ENCODE data around the gene UNKL.
"Not testable (repeated sequence)": the region's sequence is repeated elsewhere in the genome, so short reads cannot be mapped to it uniquely, and the experiment has no call there.

Gene UNKL

DNA sequence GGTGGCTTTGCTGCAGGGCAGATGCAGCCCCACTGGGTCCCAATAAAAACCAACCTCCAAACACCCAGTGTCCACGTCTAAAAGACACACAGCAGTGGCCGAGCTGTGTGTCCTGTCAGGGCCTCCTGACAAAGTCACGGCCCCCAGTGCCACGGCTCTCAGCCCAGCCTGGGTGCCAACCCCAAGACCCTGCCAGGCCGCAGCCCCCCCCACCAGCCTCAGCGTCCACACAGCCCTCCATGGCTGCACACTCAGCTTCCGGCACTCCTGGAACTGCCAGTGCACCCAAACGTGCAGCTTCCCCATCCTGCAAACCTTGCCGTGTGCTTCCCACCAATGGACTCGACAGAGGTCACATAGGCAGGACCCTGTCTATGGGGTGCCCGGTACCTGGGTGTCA lies 33.5 kb upstream of the UNKL start:
- H3K4me3 ChIP-seq (ENCODE audit: low read depth, low read length) = no peak overlapping the region
- no peak for DNase-seq (ENCODE audit: low read depth)

DNA sequence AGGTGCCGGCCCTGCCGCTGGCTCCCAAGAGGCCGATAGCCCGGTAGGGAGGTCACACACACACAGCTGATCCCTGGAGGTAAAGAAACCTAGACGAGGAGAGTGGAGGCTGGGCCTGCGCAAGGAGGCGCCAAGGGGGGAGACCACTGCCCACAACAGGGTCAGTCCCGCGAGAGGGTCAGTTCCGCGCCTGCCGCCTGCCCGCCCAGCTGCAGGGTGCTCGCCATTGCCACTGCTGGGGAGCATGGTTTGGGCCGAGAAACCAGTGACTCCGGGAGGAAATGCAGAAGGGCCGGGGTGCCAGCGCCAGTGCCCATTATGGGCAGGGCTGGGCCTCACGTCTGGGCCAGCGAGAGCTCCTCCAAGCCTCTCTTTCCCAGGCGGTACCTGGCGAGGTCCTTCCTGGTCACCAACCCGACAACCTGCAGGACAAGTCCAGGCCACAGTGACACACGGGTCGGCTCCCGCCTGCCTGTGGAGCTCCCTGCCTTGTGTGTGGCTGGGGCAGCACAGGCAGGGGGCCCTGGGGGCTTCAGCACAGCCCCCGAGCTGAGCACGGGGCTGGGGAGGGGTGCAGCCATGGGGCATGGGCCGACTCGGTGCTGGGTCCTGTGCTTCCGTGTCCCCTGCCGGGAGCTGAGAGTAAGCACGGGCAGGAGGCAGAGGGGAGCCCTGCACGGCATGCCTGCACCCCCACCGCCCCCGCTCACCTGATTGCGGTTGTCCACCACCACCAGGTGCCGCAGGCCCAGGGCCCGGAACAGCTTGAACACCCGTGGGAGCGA lies 32.0 kb upstream of the UNKL start:
- no peak overlapping the region for H3K4me3 ChIP-seq (ENCODE audit: low read depth, low read length)
- DNase-seq (ENCODE audit: low read depth) = no peak

DNA sequence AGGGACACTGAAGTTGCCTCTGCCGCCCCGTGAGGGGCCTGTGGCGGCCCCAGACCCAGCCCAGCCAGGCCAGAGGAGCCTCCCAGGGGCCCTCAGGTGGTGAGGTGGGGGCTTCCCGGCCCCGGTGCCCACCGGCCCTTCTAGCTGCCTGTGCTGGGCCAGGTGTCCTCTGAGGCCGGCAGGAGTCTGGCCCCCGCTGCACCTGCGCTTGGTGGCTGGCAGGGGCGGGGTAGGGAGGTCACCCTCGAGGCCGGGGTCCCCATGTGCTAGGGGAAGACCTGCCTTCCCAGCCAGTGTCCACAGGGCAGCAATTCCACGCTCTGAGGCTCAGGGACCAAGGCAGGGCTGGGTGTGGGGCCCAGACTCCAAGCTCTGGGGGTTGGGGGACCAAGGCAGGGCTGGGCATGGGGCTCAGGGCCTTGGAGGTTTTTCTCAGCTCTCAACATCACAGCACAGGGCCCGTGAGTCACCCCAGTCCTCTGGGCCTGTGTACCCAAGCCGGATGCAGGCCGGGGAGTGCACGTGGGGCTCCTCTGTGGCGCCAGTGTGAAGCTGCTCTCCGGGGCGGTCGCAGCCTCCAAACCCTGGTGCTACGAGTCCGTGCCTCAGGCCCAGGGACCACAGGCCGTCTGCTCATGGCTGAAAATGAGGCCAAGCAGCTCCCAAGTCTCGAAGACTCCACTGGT lies 31.2 kb upstream of the UNKL start:
- no peak for DNase-seq (ENCODE audit: low read depth)
- no peak overlapping the region for H3K4me3 ChIP-seq (ENCODE audit: low read depth, low read length)

DNA sequence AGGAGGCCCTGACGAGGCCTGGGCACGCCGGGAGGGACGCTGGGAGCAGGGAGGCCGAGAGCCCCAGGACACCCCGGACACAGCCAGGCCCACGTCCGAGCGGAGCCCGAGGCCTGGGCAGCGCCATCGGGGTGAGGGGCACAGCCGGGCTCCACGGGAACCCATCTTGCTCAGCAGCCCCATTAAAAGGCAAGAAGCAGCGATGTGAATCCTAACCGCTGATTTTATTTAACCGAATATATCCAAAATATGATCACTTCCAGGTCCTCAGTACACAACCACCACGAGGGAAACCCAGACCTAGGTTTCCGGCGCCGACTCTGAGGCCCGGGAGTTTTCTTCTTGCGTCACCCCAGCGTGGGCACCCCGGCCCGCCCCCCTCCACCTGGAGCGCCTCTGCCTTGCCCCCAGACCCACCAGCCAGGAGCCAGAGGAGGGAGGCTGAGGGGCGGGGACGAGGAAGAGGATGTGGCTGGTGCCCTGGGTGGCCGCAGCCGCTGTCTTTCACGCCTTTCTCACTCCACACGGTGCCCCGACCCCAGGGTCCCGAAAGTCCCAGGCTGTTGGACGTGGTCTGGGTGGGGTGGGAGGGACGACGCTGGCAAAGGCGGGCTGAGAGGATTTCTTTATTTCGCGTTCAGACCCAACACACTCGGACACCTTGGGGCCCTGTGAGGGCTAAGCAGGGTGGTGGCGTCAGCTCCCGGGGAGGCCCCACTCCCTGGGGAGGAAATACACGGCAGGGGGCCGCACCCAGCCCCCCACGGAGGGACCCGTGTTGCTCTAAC lies 30.4 kb upstream of the UNKL start:
- H3K4me3 ChIP-seq (ENCODE audit: low read depth, low read length) = no peak overlapping the region
- DNase-seq (ENCODE audit: low read depth) = no peak

DNA sequence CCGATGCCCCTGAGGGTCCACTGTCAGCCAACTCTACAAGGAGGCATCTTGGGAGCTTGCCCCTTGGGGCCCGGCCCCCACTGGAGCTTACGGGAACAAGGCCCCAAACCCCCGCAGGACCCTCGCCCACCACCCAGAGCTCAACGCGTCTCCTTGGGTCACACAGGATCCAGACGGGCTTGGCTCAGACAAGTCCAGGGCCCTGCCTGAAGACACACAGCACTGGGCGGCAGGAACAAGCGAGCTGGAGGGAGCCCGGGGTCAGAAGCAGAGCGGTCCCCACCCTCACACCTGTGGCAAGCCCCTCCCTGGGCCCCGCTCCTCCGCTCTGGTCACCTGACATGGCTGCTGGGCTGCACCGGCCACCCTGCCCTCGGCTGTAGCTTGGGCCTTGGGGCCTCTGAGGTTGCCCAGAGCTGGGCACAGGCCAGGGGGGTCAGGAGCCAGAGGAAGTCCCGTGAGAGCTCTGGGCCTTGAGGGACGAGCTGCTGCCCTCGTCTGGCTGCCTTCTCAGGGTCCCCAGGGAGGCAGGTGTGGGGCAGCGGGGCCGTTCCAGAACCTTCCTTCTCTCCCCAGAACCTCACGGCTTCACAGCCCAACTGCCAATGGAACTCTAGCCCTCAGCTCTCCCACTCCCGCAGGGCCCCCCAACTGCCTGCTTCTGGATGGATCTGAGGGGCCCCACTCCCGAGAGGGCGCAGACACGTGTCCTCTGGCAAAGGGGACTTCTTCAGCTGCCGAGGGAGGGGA lies 29.7 kb upstream of the UNKL start, which contains the start of gene CCDC154:
Gene CCDC154, minus strand, starts transcription at position 577 of the 750 bp plus-strand sequence. Its CDS starts 234 bp downstream, at position 343.
- H3K4me3 ChIP-seq (ENCODE audit: low read depth, low read length) = no peak within 1 kb of the TSS
- DNase-seq (ENCODE audit: low read depth) = no peak

DNA sequence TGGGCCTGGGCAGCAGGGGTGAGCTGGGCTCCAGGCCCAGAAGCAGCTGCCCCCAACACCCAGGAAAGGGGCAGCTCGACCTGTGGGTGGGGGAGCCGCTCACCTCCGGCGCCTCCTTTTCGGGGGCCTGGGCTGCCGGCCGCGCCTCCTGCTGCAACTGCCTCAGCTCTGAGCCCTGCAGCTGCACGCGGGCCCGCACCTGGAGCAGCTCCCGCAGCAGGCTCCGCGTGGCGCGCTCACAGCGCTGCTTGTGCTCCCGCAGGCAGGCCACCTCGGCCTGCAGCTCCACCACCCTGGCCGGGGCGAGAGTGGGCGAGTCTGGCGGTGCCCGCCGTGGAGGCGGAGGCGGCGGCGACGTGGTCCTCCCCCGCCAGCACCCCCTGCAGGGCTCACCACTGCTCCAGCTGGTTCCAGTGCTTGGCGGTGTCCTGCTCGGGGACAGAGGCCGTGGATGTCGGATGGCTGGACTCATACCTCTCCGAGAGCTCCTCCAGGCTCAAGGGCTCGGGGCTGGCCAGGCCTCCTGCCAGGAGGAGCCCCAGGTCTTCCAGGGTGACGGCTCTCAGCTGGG lies 29.0 kb upstream of the UNKL start:
- H3K4me3 ChIP-seq (ENCODE audit: low read depth, low read length) = no peak overlapping the region
- no peak for DNase-seq (ENCODE audit: low read depth)

DNA sequence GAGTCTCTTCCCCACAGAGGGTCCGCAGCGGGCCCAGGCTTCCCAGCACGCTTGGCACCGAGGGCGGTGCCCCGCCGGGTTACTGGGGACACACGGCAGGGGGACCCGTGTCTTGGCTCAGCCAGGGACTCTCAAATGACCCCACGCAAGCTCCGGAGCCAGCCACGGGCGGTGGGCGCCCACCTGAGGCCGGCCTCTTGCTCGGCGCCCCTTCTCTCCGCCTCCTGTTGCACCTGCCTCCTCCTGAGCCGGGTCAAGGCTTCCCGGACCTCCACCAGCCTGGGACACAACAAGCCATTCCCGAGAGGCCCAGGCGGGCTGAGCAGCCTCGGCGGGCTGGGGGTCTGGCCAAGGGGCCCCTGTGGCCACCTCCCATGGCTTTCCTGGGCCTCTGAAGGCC lies 28.2 kb upstream of the UNKL start:
- no peak for DNase-seq (ENCODE audit: low read depth)
- H3K4me3 ChIP-seq (ENCODE audit: low read depth, low read length) = no peak overlapping the region

DNA sequence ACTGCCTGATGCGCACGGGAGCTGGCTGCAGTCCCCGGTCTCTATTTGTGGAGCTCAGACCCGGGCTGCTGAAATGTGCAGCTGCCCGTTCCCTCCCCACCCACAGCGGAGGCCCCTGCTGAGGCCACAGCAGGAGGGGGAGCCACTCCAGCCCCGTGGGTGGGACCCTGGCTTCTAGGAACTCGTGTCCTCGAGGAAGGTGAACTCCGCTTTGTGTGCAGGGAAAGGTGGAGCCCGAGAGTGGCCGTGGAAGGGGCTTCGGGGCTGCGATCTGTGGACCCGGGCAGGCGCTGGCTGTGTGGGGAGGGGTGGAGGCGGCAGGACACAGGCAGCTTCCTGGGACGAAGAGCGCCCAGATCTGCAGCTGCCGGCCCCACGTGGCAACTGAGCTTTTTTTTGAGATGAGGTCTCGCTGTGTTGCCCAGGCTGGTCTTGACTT lies 26.9 kb upstream of the UNKL start:
- H3K4me3 ChIP-seq (ENCODE audit: low read depth, low read length) = no peak overlapping the region
- DNase-seq (ENCODE audit: low read depth) = no peak

DNA sequence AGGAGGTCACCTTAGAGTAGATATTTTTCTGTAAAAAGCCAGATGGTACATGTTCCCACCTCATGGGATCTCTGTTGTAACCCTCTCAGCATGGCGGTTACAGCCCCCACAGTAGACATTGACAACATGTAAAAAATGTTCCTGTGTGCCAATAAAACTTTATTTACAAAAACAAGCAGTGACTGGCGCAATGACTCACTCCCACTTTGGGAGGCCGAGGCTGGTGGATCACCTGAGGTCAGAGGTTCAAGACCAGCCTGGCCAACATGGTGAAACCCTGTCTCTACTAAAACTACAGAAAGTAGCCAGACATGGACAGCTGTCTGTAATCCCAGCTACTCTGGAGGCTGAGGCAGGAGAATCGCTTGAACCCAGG lies 25.2 kb upstream of the UNKL start:
- not testable (repeated sequence) for H3K4me3 ChIP-seq (ENCODE audit: low read depth, low read length); DNase-seq (ENCODE audit: low read depth)

DNA sequence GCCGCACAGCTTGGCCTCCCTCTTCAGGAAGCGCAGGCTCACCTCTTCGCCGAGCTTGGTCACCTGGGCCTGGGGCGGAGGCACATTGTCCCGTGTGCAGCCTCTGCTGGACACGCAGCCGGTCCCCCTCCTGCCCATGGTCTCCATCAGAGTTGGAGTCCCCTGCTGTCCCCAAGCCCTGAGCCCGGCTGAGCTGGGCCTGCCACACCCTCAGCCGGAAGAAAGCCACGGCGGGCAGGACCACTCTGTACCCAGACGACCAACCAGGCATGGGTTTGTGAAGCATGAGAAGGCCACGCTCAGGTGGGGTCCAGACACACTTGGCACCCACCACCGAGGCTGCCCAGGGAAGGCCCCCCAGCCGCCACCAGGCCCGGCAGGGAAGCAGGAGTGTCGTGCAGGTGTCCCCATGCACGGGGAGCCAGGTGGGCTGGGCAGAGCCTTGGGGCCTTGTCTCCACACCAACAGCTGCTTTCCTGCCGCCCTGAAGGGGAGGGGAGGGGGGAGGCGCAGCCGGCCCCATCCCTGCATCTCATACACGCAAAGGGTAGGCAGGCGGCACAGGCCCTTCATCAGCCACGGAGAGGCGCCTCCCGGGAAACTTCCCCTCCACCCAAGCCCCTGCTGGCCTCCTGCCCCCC lies 24.7 kb upstream of the UNKL start:
- DNase-seq (ENCODE audit: low read depth) = no peak

DNA sequence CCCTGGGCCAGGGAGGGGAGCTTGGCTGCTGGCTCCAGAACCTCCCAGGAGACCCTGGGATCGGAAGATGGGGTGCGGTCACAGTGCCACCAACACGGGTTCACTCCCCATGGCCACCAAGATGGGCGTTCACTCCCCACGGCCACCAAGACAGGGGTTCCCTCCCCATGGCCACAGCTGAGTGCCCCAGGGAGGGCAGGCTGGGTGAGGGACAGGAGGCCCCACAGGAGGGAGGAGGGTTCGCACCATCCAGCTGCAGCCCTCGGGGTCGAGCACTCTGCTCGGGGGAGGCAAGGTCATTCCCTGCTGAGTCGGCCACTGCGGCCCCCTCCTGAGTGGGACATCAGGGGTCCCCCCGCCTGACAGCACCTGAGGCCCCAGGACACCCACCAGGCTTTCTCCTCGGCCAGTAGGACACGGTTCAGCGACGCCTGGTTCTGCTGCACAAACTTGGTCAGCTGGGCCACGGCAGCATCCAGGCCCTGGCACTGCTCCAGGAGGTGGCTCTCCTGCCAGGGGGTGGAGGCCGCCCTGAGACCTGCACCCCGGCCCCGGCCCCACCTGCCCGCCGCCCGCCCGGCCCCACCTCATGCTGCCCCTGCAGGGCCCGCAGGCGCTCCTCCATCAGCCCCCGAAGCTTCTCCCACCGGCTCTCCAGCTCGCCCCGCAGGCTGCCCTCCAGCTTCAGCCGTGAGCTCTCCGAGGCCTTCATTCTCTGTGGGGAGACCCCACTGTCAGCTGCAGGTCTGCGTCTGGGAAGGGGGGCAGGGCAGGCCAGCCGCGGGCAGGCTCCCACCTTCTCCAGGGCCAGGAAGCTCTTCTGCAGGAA lies 23.9 kb upstream of the UNKL start:
- no peak for DNase-seq (ENCODE audit: low read depth)
- no peak overlapping the region for H3K4me3 ChIP-seq (ENCODE audit: low read depth, low read length)

More for the DNA sequence above, 24.7 kb upstream of the UNKL start:
- no peak overlapping the region for H3K4me3 ChIP-seq (ENCODE audit: low read depth, low read length)

DNA sequence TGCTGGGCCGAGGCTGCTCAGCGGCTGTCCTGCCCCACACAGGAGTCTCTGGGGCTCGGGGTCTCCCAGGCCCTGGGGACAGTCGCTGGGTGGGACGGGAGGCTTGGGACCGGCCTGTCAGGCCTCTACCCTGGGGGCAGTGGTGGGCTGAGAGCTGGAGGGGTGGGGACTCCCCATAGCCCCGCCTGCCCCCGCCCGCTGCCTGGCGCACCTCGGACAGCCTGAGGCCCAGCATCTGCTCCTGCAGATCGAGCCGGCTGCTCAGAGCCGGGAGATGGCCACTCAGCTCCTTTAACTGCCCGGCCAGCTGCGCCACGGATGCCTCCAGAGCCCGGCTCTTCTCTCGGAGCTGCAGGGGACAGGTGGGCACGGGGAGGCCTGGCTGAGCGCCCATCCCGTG lies 23.1 kb upstream of the UNKL start:
- no peak overlapping the region for H3K4me3 ChIP-seq (ENCODE audit: low read depth, low read length)
- no peak for DNase-seq (ENCODE audit: low read depth)

DNA sequence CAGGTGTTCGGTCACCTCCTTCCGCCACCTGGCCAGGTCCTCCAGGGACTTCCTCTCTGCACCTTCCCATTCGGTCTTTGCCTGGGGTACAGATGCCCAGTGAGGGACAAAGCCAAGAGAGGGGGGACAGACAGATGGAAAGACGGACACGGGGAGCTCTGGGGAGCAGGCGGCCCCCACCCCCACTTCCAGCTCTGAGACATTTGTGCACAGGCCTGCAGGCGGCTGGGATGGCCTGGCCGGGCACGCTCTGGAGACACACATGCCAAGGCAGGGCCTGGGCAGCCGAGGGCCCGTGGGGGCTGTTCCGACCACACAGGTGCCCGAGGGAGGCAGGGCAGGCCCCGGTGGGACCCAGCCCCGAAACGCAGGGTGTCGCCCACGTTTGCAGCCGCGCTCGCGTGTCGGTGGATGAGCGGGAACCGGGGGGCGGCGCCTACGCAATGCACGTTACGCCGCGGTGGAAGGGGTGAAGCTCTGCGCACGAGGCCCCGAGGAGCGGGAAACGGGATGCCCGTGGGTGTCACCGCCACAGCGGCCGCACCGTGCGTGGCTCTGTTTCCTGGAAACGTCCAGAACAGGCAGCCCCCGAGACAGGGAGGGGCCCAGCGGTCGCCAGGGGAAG lies 22.3 kb upstream of the UNKL start:
- H3K4me3 ChIP-seq (ENCODE audit: low read depth, low read length) = no peak overlapping the region
- no peak for DNase-seq (ENCODE audit: low read depth)

DNA sequence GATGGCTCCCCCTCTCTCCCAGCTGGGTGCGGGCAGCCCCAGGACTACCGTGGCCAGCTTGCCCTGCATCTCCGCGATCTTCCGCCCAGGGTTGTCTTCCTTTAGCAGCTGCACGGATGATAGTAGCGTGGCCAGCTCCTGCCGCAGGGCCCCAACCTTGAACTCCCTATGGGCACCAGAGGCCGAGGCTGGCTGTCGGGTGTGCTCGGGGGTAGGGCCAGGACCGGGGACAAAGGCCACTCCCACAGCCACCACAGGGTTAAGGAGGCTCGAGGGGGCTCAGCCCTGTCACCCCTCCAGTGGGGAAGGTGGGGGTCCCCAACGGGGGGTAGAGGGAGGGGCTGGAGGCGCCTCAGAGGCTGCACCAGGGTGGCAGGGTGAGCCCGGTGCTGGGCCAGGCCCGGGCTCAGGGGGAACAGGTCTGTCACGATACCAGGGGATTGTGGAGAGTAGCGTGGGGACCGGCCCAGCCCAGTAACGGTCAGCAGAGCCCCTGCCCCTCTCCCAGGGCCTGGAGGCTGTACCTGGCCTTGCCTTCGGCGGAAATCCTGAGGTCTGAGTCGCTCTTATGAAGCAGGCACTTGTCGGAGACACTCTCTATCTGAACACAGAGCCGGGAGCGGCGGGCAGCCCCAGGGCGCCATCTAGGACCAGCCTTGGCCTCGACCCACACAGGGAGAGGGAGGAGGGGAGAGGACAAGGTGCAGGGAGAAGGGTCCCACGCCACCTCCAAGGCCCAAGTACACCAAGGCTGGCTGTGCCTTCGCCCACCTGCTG lies 21.6 kb upstream of the UNKL start:
- no peak for DNase-seq (ENCODE audit: low read depth)
- H3K4me3 ChIP-seq (ENCODE audit: low read depth, low read length) = no peak overlapping the region

DNA sequence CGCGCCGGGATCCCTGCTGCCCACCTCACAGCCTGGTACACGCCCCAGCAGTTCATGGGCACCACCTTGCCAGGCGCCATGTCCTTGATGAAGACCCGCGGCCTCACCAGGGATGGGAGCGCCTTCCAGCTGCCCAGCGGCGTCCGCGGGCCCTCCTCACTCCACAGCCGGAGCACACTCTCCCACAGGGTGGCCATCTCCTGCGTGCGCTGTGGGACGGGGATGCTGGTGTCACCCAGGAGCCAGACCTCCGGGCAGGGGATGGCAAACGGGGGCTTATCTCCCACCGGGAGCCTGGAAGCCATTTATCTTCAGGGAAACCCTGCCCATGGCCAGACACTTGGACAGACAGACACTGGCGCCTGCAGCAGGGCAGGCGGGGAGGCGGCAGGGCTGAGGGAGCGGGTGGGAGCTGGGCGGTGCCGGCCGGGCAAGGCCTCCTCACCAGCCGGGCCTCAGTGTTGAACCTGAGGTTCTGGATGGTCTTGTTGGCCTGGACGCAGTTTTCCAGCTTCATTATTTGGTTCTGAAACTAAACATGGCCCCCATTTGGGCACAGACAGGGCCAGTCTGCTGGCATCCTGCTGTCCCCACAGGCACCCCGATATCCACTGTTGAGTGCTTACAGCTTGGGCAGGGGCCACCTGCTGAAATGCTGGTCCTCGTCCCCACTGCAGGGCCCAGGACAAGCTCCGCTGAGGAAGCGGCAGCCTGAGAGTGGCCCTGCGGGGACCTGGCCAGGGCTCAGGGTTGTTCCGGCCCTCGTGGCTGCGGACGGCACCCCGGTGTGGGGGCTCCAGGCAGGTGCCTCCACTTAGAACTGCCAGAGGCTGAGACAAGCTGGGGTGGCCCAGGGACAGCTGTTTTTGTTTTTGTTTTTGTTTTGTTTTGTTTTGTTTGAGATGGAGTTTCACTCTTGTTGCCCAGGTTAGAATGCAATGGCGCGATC lies 20.4 kb upstream of the UNKL start:
- no peak overlapping the region for H3K4me3 ChIP-seq (ENCODE audit: low read depth, low read length)
- no peak for DNase-seq (ENCODE audit: low read depth)

DNA sequence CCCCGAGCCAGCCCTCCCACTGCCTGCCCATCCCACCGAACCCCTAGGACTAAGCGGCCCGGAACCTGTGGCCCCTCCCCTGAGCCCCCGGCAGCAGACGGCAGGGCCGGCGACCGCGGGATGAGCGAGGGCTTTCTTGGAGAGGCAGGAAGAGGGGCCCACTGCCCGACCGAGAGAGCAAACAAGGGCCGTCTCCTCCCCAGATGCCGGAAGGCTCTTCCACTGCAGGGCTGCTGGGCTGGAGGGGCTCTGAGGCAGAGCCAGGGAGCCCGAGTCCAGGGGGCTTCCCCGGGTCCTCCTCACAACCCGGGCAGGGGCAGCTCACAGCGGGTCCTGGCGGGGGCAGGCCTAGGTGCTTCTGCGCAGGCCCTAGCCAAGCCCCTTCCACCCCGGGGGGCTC lies 19.3 kb upstream of the UNKL start:
- no peak for DNase-seq (ENCODE audit: low read depth)
- H3K4me3 ChIP-seq (ENCODE audit: low read depth, low read length) = no peak overlapping the region
